DOHH2 (cell line): Measurements from ENCODE around the gene CBR3.

Experiments used
- EZH2phosphoT487 ChIP-seq: fragments of 200-600 bp; sonication (generic); IDR thresholded peaks from 2 replicates; pipeline ENCODE4 v1.6.1; 2017; ENCODE audit warnings: borderline replicate concordance, mild to moderate bottlenecking, antibody characterized with exemption, low read length, moderate library complexity, mixed read lengths
- TF ChIP-seq, protein P1 (sequence below): fragments of 200-600 bp; sonication (generic); IDR thresholded peaks from one replicate; pipeline ENCODE4 v1.5.1; 2014; ENCODE audit warnings: antibody characterized with exemption, mild to moderate bottlenecking, low read depth, low read length; ENCODE audit not compliant: poor library complexity, severe bottlenecking

DNA sequence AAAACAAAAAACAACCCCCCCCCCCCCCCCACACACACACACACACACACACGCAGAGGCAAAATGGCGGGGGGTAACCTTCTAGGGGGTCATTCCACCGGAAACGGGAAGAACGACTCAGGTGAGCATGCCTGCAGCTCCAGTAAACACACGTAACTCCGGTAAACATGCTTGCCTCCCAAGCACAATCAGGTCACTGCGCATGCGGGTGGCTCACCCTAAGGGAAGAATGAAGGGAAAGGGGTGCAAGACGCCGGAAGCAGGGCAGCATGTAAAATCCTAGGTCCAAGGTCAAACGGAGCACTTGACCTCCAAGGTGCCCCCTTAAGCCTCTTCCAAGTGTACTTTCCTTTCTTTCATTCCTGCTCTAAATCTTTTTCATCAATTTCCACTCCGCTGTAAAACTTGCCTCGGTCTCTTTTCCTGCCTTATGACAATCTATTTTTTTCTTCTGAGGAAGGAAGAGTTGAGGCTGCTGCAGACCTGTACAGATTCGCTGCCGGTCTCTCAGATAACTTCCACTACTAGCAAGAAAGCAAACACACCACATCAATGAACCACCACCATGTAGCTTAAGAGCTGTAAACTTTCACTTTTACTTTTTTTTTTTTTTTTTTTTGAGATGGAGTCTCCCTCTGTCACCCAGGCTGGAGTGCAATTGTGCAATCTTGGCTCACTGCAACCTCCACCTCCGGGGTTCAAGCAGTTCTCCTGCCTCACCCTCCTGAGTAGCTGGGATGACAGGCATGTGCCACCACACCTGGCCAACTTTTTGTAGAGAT, 21.0 kb upstream of the CBR3 start:
- TF ChIP-seq, protein P1, sequence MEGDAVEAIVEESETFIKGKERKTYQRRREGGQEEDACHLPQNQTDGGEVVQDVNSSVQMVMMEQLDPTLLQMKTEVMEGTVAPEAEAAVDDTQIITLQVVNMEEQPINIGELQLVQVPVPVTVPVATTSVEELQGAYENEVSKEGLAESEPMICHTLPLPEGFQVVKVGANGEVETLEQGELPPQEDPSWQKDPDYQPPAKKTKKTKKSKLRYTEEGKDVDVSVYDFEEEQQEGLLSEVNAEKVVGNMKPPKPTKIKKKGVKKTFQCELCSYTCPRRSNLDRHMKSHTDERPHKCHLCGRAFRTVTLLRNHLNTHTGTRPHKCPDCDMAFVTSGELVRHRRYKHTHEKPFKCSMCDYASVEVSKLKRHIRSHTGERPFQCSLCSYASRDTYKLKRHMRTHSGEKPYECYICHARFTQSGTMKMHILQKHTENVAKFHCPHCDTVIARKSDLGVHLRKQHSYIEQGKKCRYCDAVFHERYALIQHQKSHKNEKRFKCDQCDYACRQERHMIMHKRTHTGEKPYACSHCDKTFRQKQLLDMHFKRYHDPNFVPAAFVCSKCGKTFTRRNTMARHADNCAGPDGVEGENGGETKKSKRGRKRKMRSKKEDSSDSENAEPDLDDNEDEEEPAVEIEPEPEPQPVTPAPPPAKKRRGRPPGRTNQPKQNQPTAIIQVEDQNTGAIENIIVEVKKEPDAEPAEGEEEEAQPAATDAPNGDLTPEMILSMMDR: no peak
- no peak for TF ChIP-seq EZH2phosphoT487
